Astrocyte (in vitro differentiated cells and primary cell): Measurements from ENCODE around the gene KRTAP13-2. TPM values are rescaled to one million over a fixed set of nuclear protein-coding genes. Genes with fewer than 3 reads are reported as not detected.

ENCODE experiments used
- DNase-seq: peaks from one replicate; pipeline ENCODE4 v3.0.0-alpha.2; 2010; ENCODE audit warnings: low read depth
- FAIRE-seq: peaks from 2 replicates; lab custom pipeline; 2011; peaks lifted over from hg19 to GRCh38; lab: Jason Lieb, UNC
- H2AFZ ChIP-seq: 2 replicates; pipeline ENCODE4 v1.6.0; 2012; ENCODE audit warnings: low read depth, low read length, inconsistent platforms
- H3K27ac ChIP-seq: 2 replicates; pipeline ENCODE4 v1.5.1; 2011; ENCODE audit warnings: low read depth, low read length, inconsistent platforms
- H3K27me3 ChIP-seq: 2 replicates; pipeline ENCODE4 v1.6.0; 2011; ENCODE audit warnings: low read length, inconsistent platforms; ENCODE audit not compliant: insufficient read depth
- H3K36me3 ChIP-seq: 2 replicates; pipeline ENCODE4 v1.5.1; 2011; ENCODE audit warnings: low read length, inconsistent platforms; ENCODE audit not compliant: insufficient read depth
- H3K4me1 ChIP-seq: 2 replicates; pipeline ENCODE4 v1.5.1; 2011; ENCODE audit warnings: low read length, inconsistent platforms; ENCODE audit not compliant: insufficient read depth
- H3K4me2 ChIP-seq: 2 replicates; pipeline ENCODE4 v1.6.0; 2012; ENCODE audit warnings: low read length, inconsistent platforms
- H3K4me3 ChIP-seq: 2 replicates; pipeline ENCODE4 v1.5.1; 2011; ENCODE audit warnings: low read depth, mild to moderate bottlenecking, low read length, inconsistent platforms; ENCODE audit not compliant: insufficient read depth
- H3K79me2 ChIP-seq: 2 replicates; pipeline ENCODE4 v1.6.0; 2012; ENCODE audit warnings: mild to moderate bottlenecking, low read length, inconsistent platforms; ENCODE audit not compliant: insufficient read depth
- H3K9ac ChIP-seq: 2 replicates; pipeline ENCODE4 v1.6.0; 2012; ENCODE audit warnings: mild to moderate bottlenecking, low read length, inconsistent platforms
- H3K9me3 ChIP-seq: 2 replicates; pipeline ENCODE4 v1.5.1; 2012; ENCODE audit warnings: low read depth, mild to moderate bottlenecking, low read length, inconsistent platforms; ENCODE audit not compliant: insufficient read depth
- H4K20me1 ChIP-seq: 2 replicates; pipeline ENCODE4 v1.6.0; 2012; ENCODE audit warnings: low read length, inconsistent platforms; ENCODE audit not compliant: insufficient read depth
- H3K27ac Mint-ChIP-seq: one replicate; pipeline ENCODE4 v1.8.0; 2021; ENCODE audit warnings: mild to moderate bottlenecking, mixed read lengths; ENCODE audit not compliant: unreplicated experiment
- H3K27me3 Mint-ChIP-seq: one replicate; pipeline ENCODE4 v1.8.0; 2021; ENCODE audit warnings: low read depth, mixed read lengths; ENCODE audit not compliant: unreplicated experiment
- H3K36me3 Mint-ChIP-seq: one replicate; pipeline ENCODE4 v1.8.0; 2021; ENCODE audit warnings: low read depth, mixed read lengths; ENCODE audit not compliant: unreplicated experiment
- H3K4me1 Mint-ChIP-seq: one replicate; pipeline ENCODE4 v1.8.0; 2021; ENCODE audit warnings: low read depth, mixed read lengths; ENCODE audit not compliant: unreplicated experiment
- H3K4me3 Mint-ChIP-seq: one replicate; pipeline ENCODE4 v1.8.0; 2021; ENCODE audit warnings: mild to moderate bottlenecking, moderate library complexity, mixed read lengths; ENCODE audit not compliant: unreplicated experiment
- H3K9me3 Mint-ChIP-seq: one replicate; pipeline ENCODE4 v1.8.0; 2021; ENCODE audit warnings: mild to moderate bottlenecking, mixed read lengths; ENCODE audit not compliant: unreplicated experiment
- CTCF ChIP-seq: IDR thresholded peaks from 2 replicates; pipeline ENCODE4 v1.5.1; 2011; ENCODE audit warnings: low read depth, mild to moderate bottlenecking, inconsistent platforms, low read length, moderate library complexity; ENCODE audit not compliant: insufficient read depth
- EZH2 ChIP-seq: IDR thresholded peaks from 2 replicates; pipeline ENCODE4 v1.6.1; 2012; ENCODE audit warnings: mild to moderate bottlenecking, low read length, inconsistent platforms; ENCODE audit not compliant: insufficient read depth
- microRNA-seq: library from miRNA; unstranded; fragments of <30 nt; microRNA quantifications from one replicate; pipeline ENCODE4 v1.2.0, GENCODE V29; 2020
- total RNA-seq: library from RNA; stranded (reverse); gene quantifications from 2 replicates; pipeline ENCODE4 v1.2.1, GENCODE V29; 2021

Gene KRTAP13-2
- total RNA-seq, 1 donor from 2014 or later = not detected

- no peaks in the 10 kb centered on the region for H3K27me3 ChIP-seq
- H3K9ac ChIP-seq = no peak overlapping the region
- Mint-ChIP-seq H3K36me3 (no peaks in the 10 kb centered on the region), H3K4me3 (no peak overlapping the region), H3K27me3 (no peaks in the 10 kb centered on the region), H3K27ac (no peak overlapping the region), H3K9me3 (peaks cover 2% of the 10 kb centered on the region), H3K4me1 (peaks cover 13% of the 10 kb centered on the region)
- no peaks in the 10 kb centered on the region for H3K79me2 ChIP-seq
- H2AFZ ChIP-seq = no peak overlapping the region
- H3K9me3 ChIP-seq = no peaks in the 10 kb centered on the region
- TF ChIP-seq CTCF (no peak), EZH2 (no peak)
- no peaks in the 10 kb centered on the region for H3K4me1 ChIP-seq
- no peak overlapping the region for H3K4me3 ChIP-seq
- FAIRE-seq (no peak), DNase-seq (no peak)
- peak overlapping the region; percentile 26 for H3K4me2 ChIP-seq
- H3K36me3 ChIP-seq = no peaks in the 10 kb centered on the region
- no peak overlapping the region for H3K27ac ChIP-seq
- no peaks in the 10 kb centered on the region for H4K20me1 ChIP-seq
These were observed 42.7 kb downstream of the KRTAP13-2 start for GRCh38 chr21:30329203-30329875.

- no peaks in the 10 kb centered on the region for H3K9me3 ChIP-seq
- H3K27ac ChIP-seq = no peak overlapping the region
- Mint-ChIP-seq H3K27me3 (no peaks in the 10 kb centered on the region), H3K27ac (no peak overlapping the region), H3K36me3 (no peaks in the 10 kb centered on the region), H3K9me3 (peaks cover 2% of the 10 kb centered on the region), H3K4me3 (no peak overlapping the region), H3K4me1 (no peaks in the 10 kb centered on the region)
- H3K79me2 ChIP-seq = no peaks in the 10 kb centered on the region
- TF ChIP-seq CTCF (no peak), EZH2 (no peak)
- no peak for FAIRE-seq
- no peaks in the 10 kb centered on the region for H3K36me3 ChIP-seq
- H4K20me1 ChIP-seq = no peaks in the 10 kb centered on the region
- H3K4me1 ChIP-seq = no peaks in the 10 kb centered on the region
- H3K9ac ChIP-seq = no peak overlapping the region
- DNase-seq = no peak
- no peak overlapping the region for H3K4me3 ChIP-seq
- no peak overlapping the region for H2AFZ ChIP-seq
- no peaks in the 10 kb centered on the region for H3K27me3 ChIP-seq
- H3K4me2 ChIP-seq = no peak overlapping the region
These were observed 45.7 kb downstream of the KRTAP13-2 start for GRCh38 chr21:30326390-30326789.

Small RNA genes lying within 50 kb of the gene (microRNA-seq; reads per million reads assigned to microRNA genes)
- gene MIR4327 = not detected

Other genes starting within 250 kb of the KRTAP13-2 start
- gene CLDN17, start 205.5 kb downstream of the KRTAP13-2 start, total RNA-seq = not detected in 2 replicates
- not detected in 2 replicates for gene CLDN8, start 156.2 kb downstream of the KRTAP13-2 start, total RNA-seq
- not detected in 2 replicates for gene KRTAP24-1, start 89.3 kb downstream of the KRTAP13-2 start, total RNA-seq
- not detected in 2 replicates for gene KRTAP25-1, start 82.8 kb downstream of the KRTAP13-2 start, total RNA-seq
- gene KRTAP26-1, start 52.0 kb downstream of the KRTAP13-2 start, total RNA-seq = not detected in 2 replicates
- not detected in 2 replicates for gene KRTAP27-1, start 34.6 kb downstream of the KRTAP13-2 start, total RNA-seq
- gene KRTAP23-1, start 23.7 kb downstream of the KRTAP13-2 start, total RNA-seq = not detected in 2 replicates
- not detected in 2 replicates for gene KRTAP13-1, start 23.8 kb upstream of the KRTAP13-2 start, total RNA-seq
- not detected in 2 replicates for gene KRTAP13-3, start 53.7 kb upstream of the KRTAP13-2 start, total RNA-seq
- gene KRTAP13-4, start 57.9 kb upstream of the KRTAP13-2 start, total RNA-seq = not detected in 2 replicates
- gene KRTAP15-1, start 68.0 kb upstream of the KRTAP13-2 start, total RNA-seq = not detected in 2 replicates
- not detected in 2 replicates for gene KRTAP19-1, start 108.1 kb upstream of the KRTAP13-2 start, total RNA-seq
- not detected in 2 replicates for gene KRTAP19-2, start 115.2 kb upstream of the KRTAP13-2 start, total RNA-seq
- not detected in 2 replicates for gene KRTAP19-3, start 119.7 kb upstream of the KRTAP13-2 start, total RNA-seq
- not detected in 2 replicates for gene KRTAP19-4, start 124.9 kb upstream of the KRTAP13-2 start, total RNA-seq
- gene KRTAP19-5, start 129.9 kb upstream of the KRTAP13-2 start, total RNA-seq = not detected in 2 replicates
- not detected in 2 replicates for gene KRTAP19-6, start 169.6 kb upstream of the KRTAP13-2 start, total RNA-seq
- gene KRTAP19-7, start 189.0 kb upstream of the KRTAP13-2 start, total RNA-seq = not detected in 2 replicates
- not detected in 2 replicates for gene KRTAP22-2, start 218.1 kb upstream of the KRTAP13-2 start, total RNA-seq
- gene KRTAP6-3, start 220.2 kb upstream of the KRTAP13-2 start, total RNA-seq = not detected in 2 replicates
- gene KRTAP6-2, start 226.6 kb upstream of the KRTAP13-2 start, total RNA-seq = not detected in 2 replicates
- not detected in 2 replicates for gene KRTAP22-1, start 228.8 kb upstream of the KRTAP13-2 start, total RNA-seq
- gene KRTAP6-1, start 241.7 kb upstream of the KRTAP13-2 start, total RNA-seq = not detected in 2 replicates
- not detected in 2 replicates for gene KRTAP20-1, start 244.2 kb upstream of the KRTAP13-2 start, total RNA-seq
- gene KRTAP20-4, start 248.4 kb upstream of the KRTAP13-2 start, total RNA-seq = not detected in 2 replicates